Uterine smooth muscle cell (primary cell): ENCODE measurements around the gene NR2E3. TPM values are rescaled to one million over a fixed set of nuclear protein-coding genes. Genes with fewer than 3 reads are reported as not detected.

Experiments
- total RNA-seq: library from RNA; depleted of rRNA; stranded (reverse); fragments of >200 nt; gene quantifications from 2 replicates; pipeline ENCODE4 v1.2.3, GENCODE V29; 2014

NR2E3 gene
- total RNA-seq: 0.22 and 0.25 TPM in 2 replicates

DNA sequence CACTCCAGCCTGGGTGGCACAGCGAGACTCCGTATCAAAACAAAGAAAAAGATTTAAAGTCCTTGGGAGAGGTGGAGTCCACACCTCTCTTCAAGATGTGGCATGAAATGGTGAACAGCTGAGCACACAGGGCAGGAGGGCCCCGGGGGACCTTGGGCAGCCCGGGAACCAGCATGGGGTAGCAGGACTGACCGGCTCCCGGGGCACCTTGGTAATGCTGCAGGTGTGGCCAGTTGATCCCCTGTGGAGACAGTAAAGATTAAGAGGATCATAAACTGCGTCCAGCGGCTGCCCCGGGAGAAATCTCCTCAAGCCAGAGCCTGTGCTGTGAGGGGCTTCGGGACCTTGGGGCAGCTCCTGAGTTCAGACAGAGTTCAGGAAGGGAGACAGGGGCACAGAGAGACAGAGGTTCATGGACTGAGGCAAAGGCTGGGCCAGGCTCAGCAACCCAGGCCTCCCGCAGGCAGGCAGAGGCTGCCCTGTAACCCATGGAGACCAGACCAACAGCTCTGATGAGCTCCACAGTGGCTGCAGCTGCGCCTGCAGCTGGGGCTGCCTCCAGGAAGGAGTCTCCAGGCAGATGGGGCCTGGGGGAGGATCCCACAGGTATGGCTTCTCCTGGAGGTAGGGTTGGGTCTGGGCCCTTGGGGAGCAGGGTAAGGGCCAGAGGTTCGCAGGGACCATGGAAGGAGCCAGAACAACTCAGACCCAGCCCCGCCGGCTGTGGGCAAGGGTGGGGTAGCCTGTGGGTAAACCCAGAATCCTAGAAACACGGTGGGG lies at the start of gene NR2E3:
Gene NR2E3, plus strand, starts transcription at position 299 of the 780 bp plus-strand sequence. Its CDS starts 190 bp downstream, at position 489.

